PC-3 (cell line): ENCODE results near the gene PLD4. TPM values are rescaled to one million over a fixed set of nuclear protein-coding genes. Genes with fewer than 3 reads are reported as not detected.
A peak's percentile ranks its signal among the peaks of the same experiment; 100 is the strongest.

ENCODE experiments used
- ATAC-seq: fragments of 200-7000 bp; cut with Tn5 transposase; 2 replicates; pipeline ENCODE4 v1.9.1; 2020; ENCODE audit warnings: mild to moderate bottlenecking, moderate library complexity
- BruUV-seq: library from RNA; stranded (reverse); fragments of 400-500 nt; replicated peaks from 2 replicates; lab custom pipeline; 2021; lab: Mats Ljungman, UMichigan
- CTCF ChIA-PET: fragments of 300-600 bp; sonication (Branson Sonifier 250); formaldehyde crosslinking; loops from one replicate; lab custom pipeline; 2022; ENCODE audit warnings: antibody characterized with exemption; lab: Charles Lee
- POLR2A ChIA-PET: fragments of 300-600 bp; sonication (Branson Sonifier 250); formaldehyde crosslinking; loops from one replicate; lab custom pipeline; 2022; ENCODE audit warnings: antibody characterized with exemption; ENCODE audit not compliant: unreplicated experiment; lab: Charles Lee
- DNase-seq: peaks from one replicate; pipeline ENCODE4 v3.0.0-alpha.2; 2015
- H2AFZ ChIP-seq: fragments of 300-600 bp; sonication (generic); 2 replicates; pipeline ENCODE4 v1.6.0; 2016; ENCODE audit warnings: antibody characterized with exemption, low read length
- H3F3A ChIP-seq: fragments of 300-600 bp; sonication (generic); one replicate; pipeline ENCODE4 v1.6.0; 2017; ENCODE audit warnings: antibody characterized with exemption, low read length, control low read depth, mild to moderate bottlenecking; ENCODE audit not compliant: unreplicated experiment
- H3K27ac ChIP-seq: fragments of 300-600 bp; sonication (generic); 2 replicates; pipeline ENCODE4 v1.5.1; 2016; ENCODE audit warnings: mild to moderate bottlenecking, low read length
- H3K27me3 ChIP-seq: fragments of 300-600 bp; sonication (generic); 2 replicates; pipeline ENCODE4 v1.6.1; 2016; ENCODE audit warnings: low read length, mixed read lengths
- H3K36me3 ChIP-seq: fragments of 300-600 bp; sonication (generic); 2 replicates; pipeline ENCODE4 v1.6.1; 2016; ENCODE audit warnings: low read depth, mixed run types, low read length, mixed read lengths
- H3K4me1 ChIP-seq: fragments of 300-600 bp; sonication (generic); 2 replicates; pipeline ENCODE4 v1.5.1; 2016; ENCODE audit warnings: low read length; ENCODE audit not compliant: insufficient read depth
- H3K4me2 ChIP-seq: fragments of 300-600 bp; sonication (generic); 2 replicates; pipeline ENCODE4 v1.6.0; 2016; ENCODE audit warnings: low read length
- H3K4me3 ChIP-seq: fragments of 300-600 bp; sonication (generic); 2 replicates; pipeline ENCODE4 v1.5.1; 2016; ENCODE audit warnings: mild to moderate bottlenecking, low read length, mixed read lengths
- H3K79me2 ChIP-seq: fragments of 300-600 bp; sonication (generic); 2 replicates; pipeline ENCODE4 v1.6.1; 2017; ENCODE audit warnings: low read length, mixed read lengths
- H3K9ac ChIP-seq: fragments of 300-600 bp; sonication (generic); 2 replicates; pipeline ENCODE4 v1.6.0; 2016; ENCODE audit warnings: mild to moderate bottlenecking, low read length
- H3K9me2 ChIP-seq: fragments of 300-600 bp; sonication (generic); replicated peaks from 2 replicates; pipeline ENCODE4 v1.6.1; 2016; ENCODE audit warnings: mixed run types, low read length, mixed read lengths
- H3K9me3 ChIP-seq: fragments of 300-600 bp; sonication (generic); 2 replicates; pipeline ENCODE4 v1.6.1; 2016; ENCODE audit warnings: low read length, mixed read lengths
- H4K20me1 ChIP-seq: fragments of 300-600 bp; sonication (generic); 2 replicates; pipeline ENCODE4 v1.6.1; 2016; ENCODE audit warnings: low read length, mixed read lengths
- CTCF ChIP-seq: fragments of 300-600 bp; sonication (generic); conservative IDR thresholded peaks from 2 replicates; pipeline ENCODE4 v1.5.1; 2017; ENCODE audit warnings: antibody characterized with exemption, low read depth, mild to moderate bottlenecking, low read length
- EZH2 ChIP-seq: fragments of 300-600 bp; sonication (generic); IDR thresholded peaks from one replicate; pipeline ENCODE4 v1.6.1; 2017; ENCODE audit warnings: antibody characterized with exemption, mild to moderate bottlenecking, low read length; ENCODE audit not compliant: unreplicated experiment
- EZH2phosphoT487 ChIP-seq: fragments of 300-600 bp; sonication (generic); IDR thresholded peaks from 2 replicates; pipeline ENCODE4 v1.6.1; 2018; ENCODE audit warnings: mild to moderate bottlenecking, antibody characterized with exemption, low read length, borderline replicate concordance
- intact Hi-C: fragments of 100-400 bp; cut with micrococcal nuclease; formaldehyde crosslinking; loops from 2 replicates; pipeline ENCODE4 v1.9.0; 2023
- total RNA-seq: library from RNA; depleted of rRNA; stranded (reverse); fragments of >200 nt; gene quantifications from 2 replicates; pipeline ENCODE4 v1.2.3, GENCODE V29; 2014

Gene PLD4
- total RNA-seq, 1 experiment from 2014 or later, result 0.04 TPM

GRCh38 chr14:104876251-104876699 lies 48.4 kb upstream of the PLD4 start:
- H4K20me1 ChIP-seq, result peaks cover 26% of the 10 kb centered on the region
- peak; percentile 62 for ATAC-seq
- TF ChIP-seq CTCF (no peak), EZH2phosphoT487 (no peak), EZH2 (no peak)
- H3K9me2 ChIP-seq, result no peaks in the 10 kb centered on the region
- H3K9me3 ChIP-seq, result no peaks in the 10 kb centered on the region
- BruUV-seq, result no TSS peak
- intact Hi-C loops, result no loop called here
- no peak overlapping the region for H2AFZ ChIP-seq
- no peaks in the 10 kb centered on the region for H3K27me3 ChIP-seq
- 0 out of 2 replicates have a peak, but pooled peaks cover 2% of the 10 kb centered on the region for H3K36me3 ChIP-seq
- H3K79me2 ChIP-seq, result peaks cover 53% of the 10 kb centered on the region
- H3K4me1 ChIP-seq, result no peaks in the 10 kb centered on the region
- DNase-seq, result peak; percentile 60
- H3K4me2 ChIP-seq, result no peak overlapping the region
- H3K9ac ChIP-seq, result no peak overlapping the region
- no peaks in the 10 kb centered on the region for H3F3A ChIP-seq
- H3K4me3 ChIP-seq, result no peak overlapping the region
- H3K27ac ChIP-seq, result no peak overlapping the region
- ChIA-PET POLR2A (no interaction called here), CTCF (interaction anchor here (0.6 kb wide), 1 partner anchor 10 kb away, joined by 8 read pairs; no protein-coding TSS in a partner anchor)

GRCh38 chr14:104877066-104877805 lies 47.4 kb upstream of the PLD4 start:
- H3K27me3 ChIP-seq, result no peaks in the 10 kb centered on the region
- H3K27ac ChIP-seq, result no peak overlapping the region
- DNase-seq (no peak), ATAC-seq (no peak)
- no peak overlapping the region for H2AFZ ChIP-seq
- H3K79me2 ChIP-seq, result peaks cover 44% of the 10 kb centered on the region
- BruUV-seq, result no TSS peak
- no peaks in the 10 kb centered on the region for H3K9me2 ChIP-seq
- POLR2A ChIA-PET, result no interaction called here
- peaks cover 21% of the 10 kb centered on the region for H4K20me1 ChIP-seq
- H3K9ac ChIP-seq, result no peak overlapping the region
- no peaks in the 10 kb centered on the region for H3K4me1 ChIP-seq
- no peak overlapping the region for H3K4me2 ChIP-seq
- intact Hi-C loops, result no loop called here
- H3F3A ChIP-seq, result no peaks in the 10 kb centered on the region
- no peaks in the 10 kb centered on the region for H3K9me3 ChIP-seq
- TF ChIP-seq EZH2phosphoT487 (no peak), EZH2 (no peak)
- 0 out of 2 replicates have a peak, but pooled peaks cover 2% of the 10 kb centered on the region for H3K36me3 ChIP-seq
- no peak overlapping the region for H3K4me3 ChIP-seq
- CTCF ChIA-PET, result no interaction called here

- Histone ChIP-seq H3K79me2 (peaks cover 37% of the 10 kb centered on the region), H3K4me3 (no peak overlapping the region), H3K27me3 (no peaks in the 10 kb centered on the region), H3K4me2 (no peak overlapping the region), H2AFZ (no peak overlapping the region), H4K20me1 (peaks cover 21% of the 10 kb centered on the region), H3K4me1 (peaks cover 3% of the 10 kb centered on the region; the same call in 1 of the 2 replicates), H3F3A (no peaks in the 10 kb centered on the region), H3K9me3 (no peaks in the 10 kb centered on the region), H3K9ac (no peak overlapping the region), H3K9me2 (no peaks in the 10 kb centered on the region), H3K36me3 (0 out of 2 replicates have a peak, but pooled peaks cover 2% of the 10 kb centered on the region), H3K27ac (no peak overlapping the region)
- ATAC-seq (no peak), DNase-seq (no peak)
- ChIA-PET CTCF (no interaction called here), POLR2A (no interaction called here)
- intact Hi-C loops, result no loop called here
- no TSS peak for BruUV-seq
- no peak for TF ChIP-seq EZH2
Observed at GRCh38 chr14:104877806-104878550, 46.7 kb upstream of the PLD4 start.
